K562 (cell line): ENCODE results near the gene TEX38. TPM values are rescaled to one million over a fixed set of nuclear protein-coding genes. Genes with fewer than 3 reads are reported as not detected.
A peak's percentile ranks its signal among the peaks of the same experiment; 100 is the strongest.

Experiments used
- ATAC-seq: fragments of 200-7000 bp; cut with Tn5 transposase; 3 replicates; pipeline ENCODE4 v1.9.1; 2020; ENCODE audit warnings: moderate library complexity
- BruUV-seq: library from RNA; stranded (reverse); fragments of 400-500 nt; replicated peaks from 2 replicates; lab custom pipeline; 2021; lab: Mats Ljungman, UMichigan
- CTCF ChIA-PET: fragments of 300-600 bp; formaldehyde crosslinking; extraction: SDS; loops from one replicate; lab custom pipeline; 2021; ENCODE audit warnings: low intra/inter-chr PET ratio; lab: Yijun Ruan, JAX
- POLR2A ChIA-PET: fragments of 300-600, 350-650 bp; sonication (Branson Sonifier 250); formaldehyde crosslinking; extraction: SDS; loops from one replicate; lab custom pipeline; 2021; ENCODE audit warnings: antibody characterized with exemption, inconsistent platforms; lab: Yijun Ruan, JAX
- DNase-seq, 4 experiments: peaks; one replicate each; pipeline versions ENCODE4 v3.0.0 to v3.0.0-alpha.2; 2011 to 2018; ENCODE audit warnings: low spot score in 3 of 4, mixed read lengths in 3 of 4; ENCODE audit errors: extremely low read depth in 1 of 4
- FAIRE-seq: peaks from 2 replicates; lab custom pipeline; 2011; peaks lifted over from hg19 to GRCh38; lab: Jason Lieb, UNC
- H2AFZ ChIP-seq: 2 replicates; pipeline ENCODE4 v1.6.0; 2011; ENCODE audit warnings: low read depth, low read length, control low read depth, inconsistent platforms
- H3K27ac ChIP-seq: fragments of 200-600 bp; 3 replicates; pipeline ENCODE4 v1.8.0; 2011; ENCODE audit warnings: low read depth, mild to moderate bottlenecking, control low read depth, inconsistent platforms, low read length, moderate library complexity, mixed read lengths; ENCODE audit errors: extremely low read depth
- H3K27me3 ChIP-seq, 2 experiments: fragments of 300-600 bp in 1 of 2; 2 replicates in 1 of 2; 3 replicates in 1 of 2; pipeline versions ENCODE4 v1.6.0 to v1.8.0; 2011; ENCODE audit warnings: inconsistent platforms in 2 of 2, low read length in 2 of 2, mild to moderate bottlenecking in 1 of 2, mixed read lengths in 1 of 2, moderate library complexity in 1 of 2; ENCODE audit not compliant: control insufficient read depth in 2 of 2, insufficient read depth in 2 of 2
- H3K36me3 ChIP-seq: fragments of 300-600 bp; 3 replicates; pipeline ENCODE4 v1.8.0; 2011; ENCODE audit warnings: mild to moderate bottlenecking, low read length, inconsistent platforms; ENCODE audit not compliant: control insufficient read depth, insufficient read depth
- H3K4me1 ChIP-seq, 2 experiments: fragments of 200-600 bp in 1 of 2; replicated peaks in 1 of 2; 2 replicates in 1 of 2; 3 replicates in 1 of 2; pipeline versions ENCODE4 v1.5.1 to v1.8.0; 2011; ENCODE audit warnings: inconsistent platforms in 2 of 2, low read length in 2 of 2, mild to moderate bottlenecking in 1 of 2, mixed read lengths in 1 of 2, moderate library complexity in 1 of 2; ENCODE audit not compliant: control insufficient read depth in 2 of 2, insufficient read depth in 2 of 2
- H3K4me2 ChIP-seq: 2 replicates; pipeline ENCODE4 v1.6.1; 2011; ENCODE audit warnings: low read length, control low read depth, inconsistent platforms, mixed read lengths; ENCODE audit not compliant: insufficient read depth
- H3K4me3 ChIP-seq: fragments of 200-600 bp; sonication (generic), shearing (Covaris generic); 2 replicates; pipeline ENCODE4 v1.5.1; 2016; ENCODE audit warnings: control low read depth, inconsistent platforms
- H3K79me2 ChIP-seq: fragments of 200-600 bp; 3 replicates; pipeline ENCODE4 v1.8.0; 2011; ENCODE audit warnings: low read length, inconsistent platforms; ENCODE audit not compliant: control insufficient read depth, insufficient read depth
- H3K9ac ChIP-seq, 2 experiments: 2 replicates each; pipeline versions ENCODE4 v1.6.0 to v1.6.1; 2011; ENCODE audit warnings: low read depth in 2 of 2, low read length in 2 of 2, control low read depth in 1 of 2, inconsistent platforms in 1 of 2, mild to moderate bottlenecking in 1 of 2, mixed read lengths in 1 of 2; ENCODE audit not compliant: insufficient read depth in 1 of 2
- H3K9me1 ChIP-seq: one replicate; pipeline ENCODE4 v1.6.0; 2011; ENCODE audit warnings: inconsistent platforms, mild to moderate bottlenecking, low read length, moderate library complexity; ENCODE audit not compliant: control insufficient read depth, insufficient read depth
- H3K9me3 ChIP-seq: replicated peaks from 2 replicates; pipeline ENCODE4 v1.5.1; 2011; ENCODE audit warnings: low read depth, low read length, inconsistent platforms; ENCODE audit not compliant: control insufficient read depth, insufficient read depth
- H4K20me1 ChIP-seq: replicated peaks from 2 replicates; pipeline ENCODE4 v1.6.1; 2011; ENCODE audit warnings: low read length, inconsistent platforms, mixed read lengths; ENCODE audit not compliant: control insufficient read depth, insufficient read depth
- HSF4 ChIP-seq: fragments of 250-450 bp; sonication (Bioruptor Pico); IDR thresholded peaks from 2 replicates; pipeline ENCODE4 v2.1.2; 2022; ENCODE audit warnings: mild to moderate bottlenecking, moderate library complexity, borderline replicate concordance
- MAFF ChIP-seq: IDR thresholded peaks from 2 replicates; pipeline ENCODE4 v1.6.1; 2012; ENCODE audit warnings: low read length, improper control_type of control experiment
- MAFK ChIP-seq: IDR thresholded peaks from 2 replicates; pipeline ENCODE4 v1.6.1; 2011; ENCODE audit warnings: low read length, improper control_type of control experiment
- NCOA6 ChIP-seq: fragments of 450-650 bp; IDR thresholded peaks from 2 replicates; pipeline ENCODE4 v1.6.1; 2017; ENCODE audit warnings: mild to moderate bottlenecking
- ZNF12 ChIP-seq: sonication (generic); formaldehyde crosslinking; IDR thresholded peaks from 2 replicates; pipeline ENCODE4 v1.4.0; 2020; ENCODE audit warnings: mild to moderate bottlenecking, missing genetic modification reagents
- ZNF282 ChIP-seq: sonication (generic); formaldehyde crosslinking; IDR thresholded peaks from 2 replicates; pipeline ENCODE4 v1.8.1; 2023; ENCODE audit warnings: missing genetic modification reagents
- ZNF316 ChIP-seq: fragments of 450-650 bp; IDR thresholded peaks from 2 replicates; pipeline ENCODE4 v1.6.1; 2016
- ZNF589 ChIP-seq: fragments of 200-800 bp; sonication (Bioruptor generic); IDR thresholded peaks from 2 replicates; pipeline ENCODE4 v1.6.1; 2016; ENCODE audit warnings: low read depth, missing genetic modification characterization, missing compliant biosample characterization
- WGBS: fragments of 100-300 bp; shearing (Covaris generic); methylation state at CpG from one replicate; pipeline ENCODE4 v1.1.6; 2016; ENCODE audit warnings: low coverage, mixed read lengths; ENCODE audit not compliant: insufficient coverage; ENCODE audit errors: missing lambda C conversion rate; 5-methylcytosine and 5-hydroxymethylcytosine counted together
- in situ Hi-C: fragments of 300-500 bp; cut with MboI; formaldehyde crosslinking; loops from 4 replicates; pipeline ENCODE4 v1.15.0; 2018; ENCODE audit warnings: inconsistent platforms, mixed read lengths
- intact Hi-C: fragments of 100-400 bp; cut with micrococcal nuclease; formaldehyde crosslinking; loops from 2 replicates; pipeline ENCODE4 v1.14.2; 2022
- polyA plus RNA-seq, 8 experiments: library from polyadenylated mRNA; depleted of rRNA in 4 of 8; stranded (reverse) in 5 of 8; unstranded in 3 of 8; fragments of >200 nt; fragmentation: Nextera tagmentation in 2 of 8; fragmentation: Illumina TruSeq in 1 of 8; extraction: Ambion mirVana in 2 of 8; extraction: Trizol in 1 of 8; gene quantifications; 2 replicates each; pipeline versions ENCODE4 v1.2.1 to v1.2.3, GENCODE V29; 2011 to 2014; ENCODE audit warnings: inconsistent platforms in 1 of 8, missing spikeins in 1 of 8
- total RNA-seq, 7 experiments: library from RNA; depleted of rRNA in 6 of 7; stranded (reverse); fragments of >200 nt in 6 of 7; fragmentation: Illumina TruSeq in 2 of 7; extraction: Trizol in 2 of 7; gene quantifications; 2 replicates each; pipeline versions ENCODE4 v1.2.1 to v1.2.3, GENCODE V29; 2011 to 2021; ENCODE audit warnings: low replicate concordance in 1 of 7
- TF ChIP-seq, protein P1 (sequence below): fragments of 200-800 bp; sonication (Bioruptor generic); IDR thresholded peaks from 2 replicates; pipeline ENCODE4 v1.6.1; 2016; ENCODE audit warnings: missing genetic modification characterization, missing compliant biosample characterization
- TF ChIP-seq, protein P2 (sequence below): IDR thresholded peaks from 3 replicates; pipeline ENCODE4 v1.6.1; 2011; ENCODE audit warnings: borderline replicate concordance, mild to moderate bottlenecking, moderate library complexity; ENCODE audit not compliant: insufficient read length; ENCODE audit errors: extremely low read depth
- TF ChIP-seq, protein P3 (sequence below): IDR thresholded peaks from 2 replicates; pipeline ENCODE4 v1.6.1; 2011; ENCODE audit warnings: borderline replicate concordance, low read depth, mild to moderate bottlenecking, moderate library complexity, low read length; ENCODE audit not compliant: insufficient read depth, poor library complexity, severe bottlenecking

The TEX38 gene
- total and polyA plus RNA-seq, 9 of the 15 experiments (the other 6 are each of a cell fraction or from before 2014, with no cell fraction given), result not detected

DNA sequence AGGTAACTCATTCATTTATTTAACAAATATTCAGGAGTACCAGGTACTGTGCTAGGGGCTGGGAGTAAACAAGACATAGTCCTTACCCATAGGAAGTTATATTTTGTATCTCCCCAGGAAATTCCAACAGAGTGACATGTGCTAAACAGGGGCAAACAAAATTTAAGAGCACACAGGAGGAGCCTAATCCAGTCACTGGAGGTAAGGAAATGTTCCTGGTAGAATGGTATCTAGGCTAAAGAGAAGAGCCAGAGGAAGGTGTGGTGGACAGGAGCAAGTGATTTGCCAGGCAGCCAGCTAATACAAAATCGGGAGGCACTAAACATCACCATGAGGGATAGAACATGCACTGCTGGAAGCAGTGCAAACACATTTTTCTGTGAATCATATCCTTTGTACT lies 10.4 kb downstream of the TEX38 start (continued):
- TF ChIP-seq, protein P1, sequence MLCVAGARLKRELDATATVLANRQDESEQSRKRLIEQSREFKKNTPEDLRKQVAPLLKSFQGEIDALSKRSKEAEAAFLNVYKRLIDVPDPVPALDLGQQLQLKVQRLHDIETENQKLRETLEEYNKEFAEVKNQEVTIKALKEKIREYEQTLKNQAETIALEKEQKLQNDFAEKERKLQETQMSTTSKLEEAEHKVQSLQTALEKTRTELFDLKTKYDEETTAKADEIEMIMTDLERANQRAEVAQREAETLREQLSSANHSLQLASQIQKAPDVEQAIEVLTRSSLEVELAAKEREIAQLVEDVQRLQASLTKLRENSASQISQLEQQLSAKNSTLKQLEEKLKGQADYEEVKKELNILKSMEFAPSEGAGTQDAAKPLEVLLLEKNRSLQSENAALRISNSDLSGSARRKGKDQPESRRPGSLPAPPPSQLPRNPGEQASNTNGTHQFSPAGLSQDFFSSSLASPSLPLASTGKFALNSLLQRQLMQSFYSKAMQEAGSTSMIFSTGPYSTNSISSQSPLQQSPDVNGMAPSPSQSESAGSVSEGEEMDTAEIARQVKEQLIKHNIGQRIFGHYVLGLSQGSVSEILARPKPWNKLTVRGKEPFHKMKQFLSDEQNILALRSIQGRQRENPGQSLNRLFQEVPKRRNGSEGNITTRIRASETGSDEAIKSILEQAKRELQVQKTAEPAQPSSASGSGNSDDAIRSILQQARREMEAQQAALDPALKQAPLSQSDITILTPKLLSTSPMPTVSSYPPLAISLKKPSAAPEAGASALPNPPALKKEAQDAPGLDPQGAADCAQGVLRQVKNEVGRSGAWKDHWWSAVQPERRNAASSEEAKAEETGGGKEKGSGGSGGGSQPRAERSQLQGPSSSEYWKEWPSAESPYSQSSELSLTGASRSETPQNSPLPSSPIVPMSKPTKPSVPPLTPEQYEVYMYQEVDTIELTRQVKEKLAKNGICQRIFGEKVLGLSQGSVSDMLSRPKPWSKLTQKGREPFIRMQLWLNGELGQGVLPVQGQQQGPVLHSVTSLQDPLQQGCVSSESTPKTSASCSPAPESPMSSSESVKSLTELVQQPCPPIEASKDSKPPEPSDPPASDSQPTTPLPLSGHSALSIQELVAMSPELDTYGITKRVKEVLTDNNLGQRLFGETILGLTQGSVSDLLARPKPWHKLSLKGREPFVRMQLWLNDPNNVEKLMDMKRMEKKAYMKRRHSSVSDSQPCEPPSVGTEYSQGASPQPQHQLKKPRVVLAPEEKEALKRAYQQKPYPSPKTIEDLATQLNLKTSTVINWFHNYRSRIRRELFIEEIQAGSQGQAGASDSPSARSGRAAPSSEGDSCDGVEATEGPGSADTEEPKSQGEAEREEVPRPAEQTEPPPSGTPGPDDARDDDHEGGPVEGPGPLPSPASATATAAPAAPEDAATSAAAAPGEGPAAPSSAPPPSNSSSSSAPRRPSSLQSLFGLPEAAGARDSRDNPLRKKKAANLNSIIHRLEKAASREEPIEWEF (CRISPR knock-in tag), result no peak
- TF ChIP-seq, all 486 proteins: peak for 0

DNA sequence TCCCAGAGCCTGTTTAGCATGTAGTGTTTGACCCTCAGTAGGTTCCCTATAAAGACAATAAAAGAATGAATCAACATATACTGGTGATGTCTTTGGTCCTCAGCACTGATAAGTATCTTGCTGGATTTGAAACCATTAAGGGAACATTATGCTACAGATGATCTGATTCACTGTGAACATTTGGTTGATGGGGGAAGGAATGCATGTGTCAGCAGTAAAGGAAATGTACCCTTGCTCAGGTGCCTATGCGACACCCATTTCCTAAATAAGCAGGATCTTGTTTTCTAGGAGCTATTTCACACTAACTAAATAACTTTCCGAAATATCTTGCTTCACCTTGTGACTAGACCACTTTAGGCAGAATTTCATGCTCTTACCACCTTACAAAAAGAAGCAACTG lies 13.0 kb downstream of the TEX38 start:
- H3K4me2 ChIP-seq, result no peak overlapping the region
- no peaks in the 10 kb centered on the region for H3K9me1 ChIP-seq
- no peak overlapping the region for H2AFZ ChIP-seq
- CTCF ChIA-PET, result no interaction called here
- 86% methylated on average over 2 of the region's 2 CpGs for WGBS
- FAIRE-seq (no peak), DNase-seq (no peak), ATAC-seq (no peak)
- in situ Hi-C loops (no loop called here), intact Hi-C loops (no loop called here)
- no peaks in the 10 kb centered on the region for H3K27me3 ChIP-seq
- H4K20me1 ChIP-seq, result no peaks in the 10 kb centered on the region
- peaks cover 100% of the 10 kb centered on the region for H3K36me3 ChIP-seq
- H3K9me3 ChIP-seq, result no peaks in the 10 kb centered on the region
- H3K4me3 ChIP-seq, result no peak overlapping the region
- H3K9ac ChIP-seq, result no peak overlapping the region
- BruUV-seq, result no TSS peak
- H3K4me1 ChIP-seq, result no peaks in the 10 kb centered on the region
- POLR2A ChIA-PET, result interaction anchor here (0.6 to 1.6 kb wide), 5 partner anchors 10 to 19 kb away, joined by 3 to 5 read pairs (median 4); no protein-coding TSS in a partner anchor
- no peaks in the 10 kb centered on the region for H3K79me2 ChIP-seq
- H3K27ac ChIP-seq, result no peak overlapping the region
- no peak for TF ChIP-seq ZNF282 (CRISPR knock-in tag)
- no peak for TF ChIP-seq ZNF589 (CRISPR knock-in tag)
- 0 out of 2 replicates have a peak, but pooled peaks have one; percentile 13 for TF ChIP-seq MAFF
- no peak for TF ChIP-seq NCOA6
- TF ChIP-seq, protein P2, sequence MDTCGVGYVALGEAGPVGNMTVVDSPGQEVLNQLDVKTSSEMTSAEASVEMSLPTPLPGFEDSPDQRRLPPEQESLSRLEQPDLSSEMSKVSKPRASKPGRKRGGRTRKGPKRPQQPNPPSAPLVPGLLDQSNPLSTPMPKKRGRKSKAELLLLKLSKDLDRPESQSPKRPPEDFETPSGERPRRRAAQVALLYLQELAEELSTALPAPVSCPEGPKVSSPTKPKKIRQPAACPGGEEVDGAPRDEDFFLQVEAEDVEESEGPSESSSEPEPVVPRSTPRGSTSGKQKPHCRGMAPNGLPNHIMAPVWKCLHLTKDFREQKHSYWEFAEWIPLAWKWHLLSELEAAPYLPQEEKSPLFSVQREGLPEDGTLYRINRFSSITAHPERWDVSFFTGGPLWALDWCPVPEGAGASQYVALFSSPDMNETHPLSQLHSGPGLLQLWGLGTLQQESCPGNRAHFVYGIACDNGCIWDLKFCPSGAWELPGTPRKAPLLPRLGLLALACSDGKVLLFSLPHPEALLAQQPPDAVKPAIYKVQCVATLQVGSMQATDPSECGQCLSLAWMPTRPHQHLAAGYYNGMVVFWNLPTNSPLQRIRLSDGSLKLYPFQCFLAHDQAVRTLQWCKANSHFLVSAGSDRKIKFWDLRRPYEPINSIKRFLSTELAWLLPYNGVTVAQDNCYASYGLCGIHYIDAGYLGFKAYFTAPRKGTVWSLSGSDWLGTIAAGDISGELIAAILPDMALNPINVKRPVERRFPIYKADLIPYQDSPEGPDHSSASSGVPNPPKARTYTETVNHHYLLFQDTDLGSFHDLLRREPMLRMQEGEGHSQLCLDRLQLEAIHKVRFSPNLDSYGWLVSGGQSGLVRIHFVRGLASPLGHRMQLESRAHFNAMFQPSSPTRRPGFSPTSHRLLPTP, result no peak
- no peak for TF ChIP-seq ZNF12
- peak; percentile 44; the same call in 1 of the 2 replicates for TF ChIP-seq ZNF316
- TF ChIP-seq, protein P3, sequence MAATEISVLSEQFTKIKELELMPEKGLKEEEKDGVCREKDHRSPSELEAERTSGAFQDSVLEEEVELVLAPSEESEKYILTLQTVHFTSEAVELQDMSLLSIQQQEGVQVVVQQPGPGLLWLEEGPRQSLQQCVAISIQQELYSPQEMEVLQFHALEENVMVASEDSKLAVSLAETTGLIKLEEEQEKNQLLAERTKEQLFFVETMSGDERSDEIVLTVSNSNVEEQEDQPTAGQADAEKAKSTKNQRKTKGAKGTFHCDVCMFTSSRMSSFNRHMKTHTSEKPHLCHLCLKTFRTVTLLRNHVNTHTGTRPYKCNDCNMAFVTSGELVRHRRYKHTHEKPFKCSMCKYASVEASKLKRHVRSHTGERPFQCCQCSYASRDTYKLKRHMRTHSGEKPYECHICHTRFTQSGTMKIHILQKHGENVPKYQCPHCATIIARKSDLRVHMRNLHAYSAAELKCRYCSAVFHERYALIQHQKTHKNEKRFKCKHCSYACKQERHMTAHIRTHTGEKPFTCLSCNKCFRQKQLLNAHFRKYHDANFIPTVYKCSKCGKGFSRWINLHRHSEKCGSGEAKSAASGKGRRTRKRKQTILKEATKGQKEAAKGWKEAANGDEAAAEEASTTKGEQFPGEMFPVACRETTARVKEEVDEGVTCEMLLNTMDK, result no peak
- TF ChIP-seq MAFK, result 0 out of 2 replicates have a peak, but pooled peaks have one; percentile 36
- TF ChIP-seq HSF4 (CRISPR knock-in tag), result no peak
